Measurements from ENCODE around the gene SLC7A7. TPM values are rescaled to one million over a fixed set of nuclear protein-coding genes. Genes with fewer than 3 reads are reported as not detected.

Gene SLC7A7
- total and polyA plus RNA-seq, 10 of the 15 experiments (the other 5 are each of a cell fraction or from before 2014, with no cell fraction given): 27.8 to 79.2 (median 50.8) TPM

DNA sequence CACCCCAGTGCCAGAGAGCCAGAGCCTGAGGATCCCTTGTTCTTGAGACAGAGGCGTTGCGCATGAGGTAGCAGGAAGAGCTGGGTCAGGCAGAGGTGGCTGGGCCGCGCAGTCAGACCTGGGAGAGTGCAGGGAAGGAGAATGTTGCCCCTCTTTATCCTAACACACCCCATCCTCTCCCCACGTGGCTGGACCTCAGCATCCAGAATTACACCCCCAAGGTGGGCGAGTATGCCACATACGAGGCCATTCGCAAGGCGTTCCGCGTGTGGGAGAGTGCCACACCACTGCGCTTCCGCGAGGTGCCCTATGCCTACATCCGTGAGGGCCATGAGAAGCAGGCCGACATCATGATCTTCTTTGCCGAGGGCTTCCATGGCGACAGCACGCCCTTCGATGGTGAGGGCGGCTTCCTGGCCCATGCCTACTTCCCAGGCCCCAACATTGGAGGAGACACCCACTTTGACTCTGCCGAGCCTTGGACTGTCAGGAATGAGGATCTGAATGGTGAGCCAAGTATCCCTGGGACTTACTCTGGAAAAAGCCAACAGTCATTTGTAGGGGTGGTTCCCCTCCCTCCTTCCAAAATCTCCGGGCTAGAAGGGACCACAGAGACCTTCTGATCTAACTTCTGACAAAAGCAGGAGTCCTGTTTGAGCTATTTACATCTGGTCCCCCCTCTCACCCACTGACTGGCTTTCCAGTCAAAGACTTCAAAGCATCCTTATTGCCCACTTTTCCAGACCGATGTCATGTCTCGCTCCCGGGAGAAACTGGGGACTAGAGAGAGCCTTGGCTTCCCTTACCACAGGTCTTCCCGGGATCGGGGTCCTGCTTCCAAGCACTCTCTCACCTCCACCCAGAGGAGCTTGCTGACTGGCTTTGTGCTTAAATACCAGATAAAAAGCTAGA lies 27.2 kb upstream of the SLC7A7 start:
- no peaks in the 10 kb centered on the region for H3K27me3 ChIP-seq (replicated peaks in 1 of 2; ENCODE audit: control insufficient read depth in 2 of 2, insufficient read depth in 2 of 2, low read length in 1 of 2)

More for the DNA sequence above, 27.2 kb upstream of the SLC7A7 start:
- no peak overlapping the region for H2AFZ ChIP-seq (ENCODE audit: control insufficient read depth, low read depth, low read length)
- ChIA-PET POLR2A (interaction anchor here (0.9 kb wide), 1 partner anchor 12 kb away, joined by 3 read pairs; the partner anchor contains the start of gene MRPL52), RAD21 (ENCODE audit: unreplicated experiment) (no interaction called here), CTCF (interaction anchor here (0.6 to 1.0 kb wide), 2 partner anchors 14 to 215 kb away, joined by 3 read pairs; no protein-coding TSS in a partner anchor), SMC1A (ENCODE audit: uncharacterized antibody, unreplicated experiment) (no interaction called here)
- no peaks in the 10 kb centered on the region for H3K79me2 ChIP-seq (ENCODE audit: control insufficient read depth, insufficient read depth, low read length)
- H3K9ac ChIP-seq (ENCODE audit: control insufficient read depth, insufficient read depth, low read length): no peak overlapping the region
- in situ Hi-C loops (cut with MboI): loop anchor here (10.0 kb wide), 1 partner anchor 528 kb away; no protein-coding TSS in a partner anchor
- FAIRE-seq (no peak), DNase-seq (ENCODE audit: low read depth, low spot score) (no peak), ATAC-seq (no peak)
- intact Hi-C loops (cut with micrococcal nuclease; ENCODE audit: unreplicated experiment): no loop called here
- H3K4me1 ChIP-seq (ENCODE audit: control insufficient read depth, insufficient read depth, low read length): peaks cover 21% of the 10 kb centered on the region
- BruUV-seq (replicated peaks): no TSS peak
- TF ChIP-seq, protein P1, sequence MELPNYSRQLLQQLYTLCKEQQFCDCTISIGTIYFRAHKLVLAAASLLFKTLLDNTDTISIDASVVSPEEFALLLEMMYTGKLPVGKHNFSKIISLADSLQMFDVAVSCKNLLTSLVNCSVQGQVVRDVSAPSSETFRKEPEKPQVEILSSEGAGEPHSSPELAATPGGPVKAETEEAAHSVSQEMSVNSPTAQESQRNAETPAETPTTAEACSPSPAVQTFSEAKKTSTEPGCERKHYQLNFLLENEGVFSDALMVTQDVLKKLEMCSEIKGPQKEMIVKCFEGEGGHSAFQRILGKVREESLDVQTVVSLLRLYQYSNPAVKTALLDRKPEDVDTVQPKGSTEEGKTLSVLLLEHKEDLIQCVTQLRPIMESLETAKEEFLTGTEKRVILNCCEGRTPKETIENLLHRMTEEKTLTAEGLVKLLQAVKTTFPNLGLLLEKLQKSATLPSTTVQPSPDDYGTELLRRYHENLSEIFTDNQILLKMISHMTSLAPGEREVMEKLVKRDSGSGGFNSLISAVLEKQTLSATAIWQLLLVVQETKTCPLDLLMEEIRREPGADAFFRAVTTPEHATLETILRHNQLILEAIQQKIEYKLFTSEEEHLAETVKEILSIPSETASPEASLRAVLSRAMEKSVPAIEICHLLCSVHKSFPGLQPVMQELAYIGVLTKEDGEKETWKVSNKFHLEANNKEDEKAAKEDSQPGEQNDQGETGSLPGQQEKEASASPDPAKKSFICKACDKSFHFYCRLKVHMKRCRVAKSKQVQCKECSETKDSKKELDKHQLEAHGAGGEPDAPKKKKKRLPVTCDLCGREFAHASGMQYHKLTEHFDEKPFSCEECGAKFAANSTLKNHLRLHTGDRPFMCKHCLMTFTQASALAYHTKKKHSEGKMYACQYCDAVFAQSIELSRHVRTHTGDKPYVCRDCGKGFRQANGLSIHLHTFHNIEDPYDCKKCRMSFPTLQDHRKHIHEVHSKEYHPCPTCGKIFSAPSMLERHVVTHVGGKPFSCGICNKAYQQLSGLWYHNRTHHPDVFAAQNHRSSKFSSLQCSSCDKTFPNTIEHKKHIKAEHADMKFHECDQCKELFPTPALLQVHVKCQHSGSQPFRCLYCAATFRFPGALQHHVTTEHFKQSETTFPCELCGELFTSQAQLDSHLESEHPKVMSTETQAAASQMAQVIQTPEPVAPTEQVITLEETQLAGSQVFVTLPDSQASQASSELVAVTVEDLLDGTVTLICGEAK (IDR thresholded peaks at IDR 0.05; ENCODE audit: borderline replicate concordance): no peak
- TF ChIP-seq ZBED1 (IDR thresholded peaks at IDR 0.05; ENCODE audit: borderline replicate concordance): no peak
- TF ChIP-seq, protein P2, sequence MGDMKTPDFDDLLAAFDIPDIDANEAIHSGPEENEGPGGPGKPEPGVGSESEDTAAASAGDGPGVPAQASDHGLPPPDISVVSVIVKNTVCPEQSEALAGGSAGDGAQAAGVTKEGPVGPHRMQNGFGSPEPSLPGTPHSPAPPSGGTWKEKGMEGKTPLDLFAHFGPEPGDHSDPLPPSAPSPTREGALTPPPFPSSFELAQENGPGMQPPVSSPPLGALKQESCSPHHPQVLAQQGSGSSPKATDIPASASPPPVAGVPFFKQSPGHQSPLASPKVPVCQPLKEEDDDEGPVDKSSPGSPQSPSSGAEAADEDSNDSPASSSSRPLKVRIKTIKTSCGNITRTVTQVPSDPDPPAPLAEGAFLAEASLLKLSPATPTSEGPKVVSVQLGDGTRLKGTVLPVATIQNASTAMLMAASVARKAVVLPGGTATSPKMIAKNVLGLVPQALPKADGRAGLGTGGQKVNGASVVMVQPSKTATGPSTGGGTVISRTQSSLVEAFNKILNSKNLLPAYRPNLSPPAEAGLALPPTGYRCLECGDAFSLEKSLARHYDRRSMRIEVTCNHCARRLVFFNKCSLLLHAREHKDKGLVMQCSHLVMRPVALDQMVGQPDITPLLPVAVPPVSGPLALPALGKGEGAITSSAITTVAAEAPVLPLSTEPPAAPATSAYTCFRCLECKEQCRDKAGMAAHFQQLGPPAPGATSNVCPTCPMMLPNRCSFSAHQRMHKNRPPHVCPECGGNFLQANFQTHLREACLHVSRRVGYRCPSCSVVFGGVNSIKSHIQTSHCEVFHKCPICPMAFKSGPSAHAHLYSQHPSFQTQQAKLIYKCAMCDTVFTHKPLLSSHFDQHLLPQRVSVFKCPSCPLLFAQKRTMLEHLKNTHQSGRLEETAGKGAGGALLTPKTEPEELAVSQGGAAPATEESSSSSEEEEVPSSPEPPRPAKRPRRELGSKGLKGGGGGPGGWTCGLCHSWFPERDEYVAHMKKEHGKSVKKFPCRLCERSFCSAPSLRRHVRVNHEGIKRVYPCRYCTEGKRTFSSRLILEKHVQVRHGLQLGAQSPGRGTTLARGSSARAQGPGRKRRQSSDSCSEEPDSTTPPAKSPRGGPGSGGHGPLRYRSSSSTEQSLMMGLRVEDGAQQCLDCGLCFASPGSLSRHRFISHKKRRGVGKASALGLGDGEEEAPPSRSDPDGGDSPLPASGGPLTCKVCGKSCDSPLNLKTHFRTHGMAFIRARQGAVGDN (IDR thresholded peaks at IDR 0.05): no peak
- TF ChIP-seq MYC (IDR thresholded peaks at IDR 0.05; ENCODE audit: insufficient read depth, insufficient read length, insufficient replicate concordance, low read length, severe bottlenecking): no peak
- TF ChIP-seq, protein P3, sequence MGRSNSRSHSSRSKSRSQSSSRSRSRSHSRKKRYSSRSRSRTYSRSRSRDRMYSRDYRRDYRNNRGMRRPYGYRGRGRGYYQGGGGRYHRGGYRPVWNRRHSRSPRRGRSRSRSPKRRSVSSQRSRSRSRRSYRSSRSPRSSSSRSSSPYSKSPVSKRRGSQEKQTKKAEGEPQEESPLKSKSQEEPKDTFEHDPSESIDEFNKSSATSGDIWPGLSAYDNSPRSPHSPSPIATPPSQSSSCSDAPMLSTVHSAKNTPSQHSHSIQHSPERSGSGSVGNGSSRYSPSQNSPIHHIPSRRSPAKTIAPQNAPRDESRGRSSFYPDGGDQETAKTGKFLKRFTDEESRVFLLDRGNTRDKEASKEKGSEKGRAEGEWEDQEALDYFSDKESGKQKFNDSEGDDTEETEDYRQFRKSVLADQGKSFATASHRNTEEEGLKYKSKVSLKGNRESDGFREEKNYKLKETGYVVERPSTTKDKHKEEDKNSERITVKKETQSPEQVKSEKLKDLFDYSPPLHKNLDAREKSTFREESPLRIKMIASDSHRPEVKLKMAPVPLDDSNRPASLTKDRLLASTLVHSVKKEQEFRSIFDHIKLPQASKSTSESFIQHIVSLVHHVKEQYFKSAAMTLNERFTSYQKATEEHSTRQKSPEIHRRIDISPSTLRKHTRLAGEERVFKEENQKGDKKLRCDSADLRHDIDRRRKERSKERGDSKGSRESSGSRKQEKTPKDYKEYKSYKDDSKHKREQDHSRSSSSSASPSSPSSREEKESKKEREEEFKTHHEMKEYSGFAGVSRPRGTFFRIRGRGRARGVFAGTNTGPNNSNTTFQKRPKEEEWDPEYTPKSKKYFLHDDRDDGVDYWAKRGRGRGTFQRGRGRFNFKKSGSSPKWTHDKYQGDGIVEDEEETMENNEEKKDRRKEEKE (IDR thresholded peaks at IDR 0.05): no peak
- no peaks in the 10 kb centered on the region for H3K36me3 ChIP-seq (ENCODE audit: control insufficient read depth in 2 of 2, insufficient read depth in 2 of 2, low read length in 1 of 2)
- H4K20me1 ChIP-seq (ENCODE audit: control insufficient read depth, insufficient read depth): no peaks in the 10 kb centered on the region
- no peak overlapping the region for H3K27ac ChIP-seq (ENCODE audit: control insufficient read depth, insufficient read depth)
- no peak overlapping the region for H3K4me3 ChIP-seq
- WGBS (ENCODE audit: insufficient coverage, insufficient replicate concordance, low lambda C conversion rate, missing lambda C conversion rate): 82% methylated on average over 28 of the region's 28 CpGs
- H3K4me2 ChIP-seq (ENCODE audit: control insufficient read depth, insufficient read depth): no peak overlapping the region
- no peaks in the 10 kb centered on the region for H3K9me3 ChIP-seq (replicated peaks; ENCODE audit: control insufficient read depth, insufficient read depth, low read length)

All from GM12878 (cell line).